NCI-H2227 (cell line): Measurements from ENCODE around the gene RIN2.
A peak's percentile ranks its signal among the peaks of the same experiment; 100 is the strongest.

ENCODE experiments used
- DNase-seq: peaks from one replicate; lab custom pipeline; 2025; ENCODE audit not compliant: unreplicated experiment; lab: John Stamatoyannopoulos, UW

RIN2 gene, protein sequence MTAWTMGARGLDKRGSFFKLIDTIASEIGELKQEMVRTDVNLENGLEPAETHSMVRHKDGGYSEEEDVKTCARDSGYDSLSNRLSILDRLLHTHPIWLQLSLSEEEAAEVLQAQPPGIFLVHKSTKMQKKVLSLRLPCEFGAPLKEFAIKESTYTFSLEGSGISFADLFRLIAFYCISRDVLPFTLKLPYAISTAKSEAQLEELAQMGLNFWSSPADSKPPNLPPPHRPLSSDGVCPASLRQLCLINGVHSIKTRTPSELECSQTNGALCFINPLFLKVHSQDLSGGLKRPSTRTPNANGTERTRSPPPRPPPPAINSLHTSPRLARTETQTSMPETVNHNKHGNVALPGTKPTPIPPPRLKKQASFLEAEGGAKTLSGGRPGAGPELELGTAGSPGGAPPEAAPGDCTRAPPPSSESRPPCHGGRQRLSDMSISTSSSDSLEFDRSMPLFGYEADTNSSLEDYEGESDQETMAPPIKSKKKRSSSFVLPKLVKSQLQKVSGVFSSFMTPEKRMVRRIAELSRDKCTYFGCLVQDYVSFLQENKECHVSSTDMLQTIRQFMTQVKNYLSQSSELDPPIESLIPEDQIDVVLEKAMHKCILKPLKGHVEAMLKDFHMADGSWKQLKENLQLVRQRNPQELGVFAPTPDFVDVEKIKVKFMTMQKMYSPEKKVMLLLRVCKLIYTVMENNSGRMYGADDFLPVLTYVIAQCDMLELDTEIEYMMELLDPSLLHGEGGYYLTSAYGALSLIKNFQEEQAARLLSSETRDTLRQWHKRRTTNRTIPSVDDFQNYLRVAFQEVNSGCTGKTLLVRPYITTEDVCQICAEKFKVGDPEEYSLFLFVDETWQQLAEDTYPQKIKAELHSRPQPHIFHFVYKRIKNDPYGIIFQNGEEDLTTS

DNA sequence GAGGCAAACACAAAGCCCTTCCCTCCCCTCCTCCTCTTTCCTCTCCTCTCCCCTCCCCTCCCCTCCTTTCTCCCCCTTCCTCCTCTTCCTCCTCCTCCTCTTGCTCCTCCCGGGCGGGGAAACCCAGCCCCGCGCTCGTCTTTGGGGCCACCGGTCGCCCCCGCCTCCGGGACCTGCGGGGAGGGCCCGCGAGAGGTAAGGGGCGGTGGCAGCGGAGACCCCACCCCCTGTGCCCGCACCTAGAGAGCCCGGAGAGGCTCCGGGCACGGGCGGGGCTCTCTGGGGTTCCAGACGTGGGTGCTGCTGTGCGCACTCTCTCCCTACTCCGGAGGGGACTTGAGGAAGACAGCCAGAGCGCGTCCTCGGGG lies at the start of gene RIN2:
Gene RIN2 (plus strand): TSS at position 126 of the 368 bp plus-strand sequence. CDS start 131,344 bp downstream, outside the sequence.
- peak; percentile 90 for DNase-seq

DNA sequence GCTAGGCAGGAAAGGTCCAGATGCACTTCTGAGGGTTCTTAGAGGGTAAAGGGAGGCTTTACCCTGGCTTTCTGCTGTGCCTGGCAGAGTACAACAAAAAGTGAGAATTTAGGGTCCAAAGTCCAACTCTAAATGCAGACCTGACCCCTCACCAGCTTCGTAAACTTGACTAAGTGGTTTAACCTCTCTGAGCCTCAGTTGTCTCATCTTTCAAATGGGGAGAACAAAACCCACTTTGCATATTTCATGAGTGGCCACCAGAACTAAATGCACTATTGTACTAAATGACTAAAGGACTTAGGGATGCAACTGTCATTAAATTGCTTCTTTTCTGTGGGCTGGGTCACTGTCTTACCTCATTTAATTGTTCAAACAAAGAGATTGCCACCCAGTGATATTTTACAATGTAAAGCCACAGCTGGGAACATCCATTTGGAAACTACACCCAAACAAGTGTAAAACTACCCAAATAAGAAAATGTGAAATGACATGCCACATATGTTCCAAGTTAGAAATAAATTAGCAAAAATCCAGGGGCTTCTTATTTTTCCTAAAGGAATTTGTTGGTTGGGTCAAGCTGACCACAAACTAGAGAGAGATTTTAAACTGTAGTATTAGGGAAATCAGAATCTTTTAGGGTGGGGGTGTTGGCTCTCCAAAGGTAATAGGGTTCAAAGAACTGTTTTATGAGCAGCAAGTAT lies 48.3 kb upstream of the RIN2 start:
- DNase-seq = no peak

DNA sequence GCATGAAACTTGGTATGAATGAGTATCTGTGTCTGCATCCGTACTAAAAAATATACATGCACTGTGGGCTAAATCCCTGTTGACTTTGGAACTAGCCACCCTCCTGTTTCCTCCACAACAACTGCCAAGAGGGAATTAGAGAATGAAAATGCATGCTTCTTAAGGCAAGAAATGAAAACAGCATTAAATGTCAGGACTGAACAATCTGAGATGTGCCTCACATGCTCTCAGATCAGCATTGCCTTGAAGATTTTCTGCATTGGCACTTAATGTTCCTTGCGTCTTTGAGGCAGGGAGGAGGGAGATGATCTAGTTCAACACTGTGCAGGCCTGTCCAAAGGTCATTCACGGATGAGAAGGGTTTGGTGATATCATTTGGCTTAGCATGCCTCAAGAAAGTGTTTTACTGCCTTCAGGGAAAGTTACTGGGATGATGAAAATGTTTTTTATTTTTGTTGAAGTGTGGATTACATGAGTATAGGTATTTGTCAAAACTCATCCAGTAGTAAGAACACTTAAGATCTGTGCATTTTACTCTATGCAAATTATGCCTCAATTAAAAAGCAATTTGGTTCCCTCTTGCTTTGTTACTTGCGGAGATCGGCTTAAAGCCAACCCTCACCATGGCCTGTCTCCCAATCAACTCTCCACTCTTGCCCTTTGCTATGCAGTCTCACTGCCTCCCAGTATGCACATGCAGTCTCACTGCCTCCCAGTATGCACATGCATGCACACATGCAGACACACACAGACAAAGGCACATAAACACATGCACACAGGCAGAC lies 47.5 kb upstream of the RIN2 start:
- DNase-seq = no peak

DNA sequence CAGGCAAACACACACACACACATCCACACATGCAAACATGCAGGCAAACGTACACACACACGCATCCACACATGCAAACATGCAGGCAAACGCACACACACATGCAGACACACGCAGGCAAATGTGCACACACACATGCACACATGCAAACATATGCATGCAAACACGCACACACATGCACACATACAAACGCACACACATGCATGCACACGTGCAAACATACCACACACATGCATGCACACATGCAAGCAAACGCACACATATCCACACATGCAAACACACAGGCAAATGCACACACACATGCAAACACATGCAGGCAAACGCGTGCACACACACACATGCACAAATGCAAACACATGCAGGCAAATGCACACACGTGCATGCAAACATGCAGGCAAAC lies 46.9 kb upstream of the RIN2 start:
- DNase-seq = no peak

DNA sequence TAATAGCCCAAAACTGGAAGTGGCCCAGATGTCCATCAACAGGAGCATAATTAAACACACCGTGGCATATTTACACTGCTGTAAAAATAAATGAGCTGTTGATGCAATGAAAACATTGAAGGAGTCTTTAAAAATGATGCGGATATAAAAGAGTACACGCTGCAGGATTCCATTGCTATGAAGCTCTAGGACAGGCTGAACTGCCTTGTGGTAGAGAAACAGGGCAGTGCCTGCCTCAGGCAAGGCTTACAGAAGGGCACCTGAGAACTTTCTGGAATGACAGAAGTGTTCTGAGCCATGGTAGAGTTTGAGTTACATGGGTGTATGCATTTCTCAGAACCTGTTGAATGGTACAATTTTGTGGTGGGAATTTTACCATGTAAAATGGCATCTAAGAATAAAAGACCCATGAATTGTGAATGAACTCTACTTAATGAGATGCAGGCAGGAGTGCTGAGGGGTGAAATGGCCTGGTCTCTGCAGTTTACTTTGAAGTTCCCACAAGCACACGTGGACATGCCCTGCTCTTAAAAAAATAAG lies 45.3 kb upstream of the RIN2 start:
- DNase-seq = no peak

DNA sequence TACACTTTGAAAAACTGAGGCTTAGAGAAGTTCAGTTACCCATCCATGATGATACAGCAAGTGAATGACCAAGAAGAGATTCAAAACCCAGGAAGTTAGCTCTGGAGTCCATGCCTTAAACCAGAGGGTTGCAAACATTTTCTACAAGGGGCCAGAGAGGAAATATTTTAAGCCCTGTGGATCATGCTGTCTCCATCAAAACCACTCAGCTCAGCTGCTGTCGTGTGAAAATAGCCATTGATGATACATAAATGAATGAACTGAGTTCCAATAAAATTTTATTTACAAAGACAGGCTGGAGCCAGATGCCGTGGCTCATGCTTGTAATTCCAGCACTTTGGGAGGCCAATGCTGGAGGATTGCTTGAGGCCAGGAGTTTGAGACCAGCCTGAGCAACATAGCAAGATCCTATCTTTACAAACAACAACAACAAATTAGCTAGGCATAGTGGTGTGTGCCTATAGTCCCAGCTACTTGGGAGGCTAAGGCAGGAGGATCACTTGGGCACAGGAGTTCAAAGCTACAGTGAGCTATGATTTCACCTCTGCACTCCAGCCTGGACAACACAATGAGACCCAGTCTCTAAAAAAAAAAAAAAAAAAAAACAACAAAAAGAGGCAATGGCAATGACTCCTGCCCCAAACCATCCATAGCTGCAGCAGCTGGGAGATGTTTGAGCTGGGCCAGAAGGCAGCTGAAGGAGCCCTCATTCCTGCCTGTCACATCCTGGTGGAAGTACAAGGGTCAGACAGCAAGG lies 44.1 kb upstream of the RIN2 start:
- no peak for DNase-seq

DNA sequence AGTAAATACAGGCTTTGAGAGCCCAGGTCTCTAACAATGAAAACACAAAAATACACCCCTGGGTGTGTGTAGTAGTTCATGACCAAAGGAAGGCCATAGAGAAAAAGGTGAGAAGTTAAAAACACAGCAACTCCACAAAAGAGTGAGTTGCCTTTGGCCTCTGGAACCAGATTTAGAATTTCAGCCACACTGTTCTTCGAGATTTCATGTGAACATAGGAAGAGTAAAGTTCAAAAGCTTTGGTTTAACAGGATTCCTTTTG lies 43.5 kb upstream of the RIN2 start:
- DNase-seq = no peak

DNA sequence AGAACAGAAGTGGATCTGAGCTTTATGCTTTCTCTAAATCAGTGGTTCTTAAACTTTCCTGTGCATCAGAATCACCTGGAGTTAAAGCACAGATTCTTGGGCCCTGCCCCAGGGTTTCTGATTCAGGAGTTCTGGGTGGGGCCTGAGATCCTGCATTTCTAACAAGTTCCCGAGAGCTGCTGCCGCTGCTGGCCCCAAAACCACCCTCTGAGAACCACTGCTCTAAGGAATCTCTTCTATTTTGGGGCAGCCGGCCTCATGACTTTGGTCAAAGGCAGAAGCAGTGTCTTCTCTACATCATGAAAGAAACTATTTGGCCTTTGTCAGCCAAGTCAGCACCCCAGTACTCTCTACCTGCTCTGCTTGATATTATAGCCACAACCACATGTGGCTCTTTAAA lies 42.1 kb upstream of the RIN2 start:
- DNase-seq = no peak

DNA sequence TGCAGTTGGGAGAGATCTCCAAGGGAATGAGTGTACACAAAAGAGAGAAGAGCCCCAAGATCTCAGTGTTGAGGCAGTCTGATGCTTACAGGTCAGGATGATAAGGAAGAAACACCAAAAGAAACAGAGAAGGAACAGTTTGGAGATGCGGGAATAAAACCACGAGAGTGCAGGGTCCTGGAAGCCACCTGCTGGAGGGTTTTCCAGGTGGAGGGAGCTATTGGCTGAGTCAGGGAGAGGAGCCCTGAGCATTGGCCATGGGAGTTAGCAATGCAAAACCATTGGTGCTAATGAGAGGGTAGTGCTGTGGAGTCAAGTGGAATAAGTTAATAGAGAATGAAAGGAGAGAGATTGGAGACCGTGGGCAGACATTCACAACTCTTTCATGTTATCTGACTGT lies 39.2 kb upstream of the RIN2 start:
- no peak for DNase-seq

DNA sequence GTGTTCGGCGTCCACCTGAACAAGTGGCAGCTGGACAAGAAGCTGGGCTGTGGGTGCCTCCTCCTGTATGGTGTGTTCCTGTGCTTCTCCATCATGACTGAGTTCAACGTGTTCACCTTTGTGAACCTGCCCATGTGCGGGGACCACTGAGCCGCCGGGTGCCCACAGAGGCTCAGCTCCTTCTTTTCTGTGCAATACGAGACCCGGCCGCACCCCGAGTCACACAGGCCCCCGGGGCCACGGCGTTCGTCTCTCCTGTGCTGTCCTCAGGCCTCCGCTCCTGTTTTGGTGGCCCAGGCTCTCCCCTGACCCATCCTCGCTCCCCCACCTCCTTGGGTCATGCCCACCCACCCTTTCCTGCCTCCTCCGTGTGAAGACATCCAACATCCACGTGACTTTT lies 37.1 kb upstream of the RIN2 start:
- no peak for DNase-seq

DNA sequence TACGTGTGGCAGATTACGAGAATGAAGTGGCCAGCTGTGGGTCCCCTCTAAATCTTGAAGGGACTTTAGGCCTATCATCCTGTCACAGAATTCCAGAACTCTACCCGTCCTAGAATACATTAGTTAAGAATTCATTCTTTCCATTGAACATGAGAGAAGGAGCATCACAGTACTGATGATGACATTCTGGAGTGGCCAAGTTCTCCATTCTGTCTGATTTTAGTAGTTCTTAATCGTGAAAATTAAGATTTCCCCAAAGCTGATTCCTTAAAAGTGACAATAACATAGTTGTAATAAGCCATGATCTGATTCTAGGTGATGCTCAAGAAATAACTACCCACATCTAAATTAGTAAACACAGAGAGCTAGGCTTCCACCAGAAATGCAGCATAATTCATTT lies 35.0 kb upstream of the RIN2 start:
- no peak for DNase-seq

DNA sequence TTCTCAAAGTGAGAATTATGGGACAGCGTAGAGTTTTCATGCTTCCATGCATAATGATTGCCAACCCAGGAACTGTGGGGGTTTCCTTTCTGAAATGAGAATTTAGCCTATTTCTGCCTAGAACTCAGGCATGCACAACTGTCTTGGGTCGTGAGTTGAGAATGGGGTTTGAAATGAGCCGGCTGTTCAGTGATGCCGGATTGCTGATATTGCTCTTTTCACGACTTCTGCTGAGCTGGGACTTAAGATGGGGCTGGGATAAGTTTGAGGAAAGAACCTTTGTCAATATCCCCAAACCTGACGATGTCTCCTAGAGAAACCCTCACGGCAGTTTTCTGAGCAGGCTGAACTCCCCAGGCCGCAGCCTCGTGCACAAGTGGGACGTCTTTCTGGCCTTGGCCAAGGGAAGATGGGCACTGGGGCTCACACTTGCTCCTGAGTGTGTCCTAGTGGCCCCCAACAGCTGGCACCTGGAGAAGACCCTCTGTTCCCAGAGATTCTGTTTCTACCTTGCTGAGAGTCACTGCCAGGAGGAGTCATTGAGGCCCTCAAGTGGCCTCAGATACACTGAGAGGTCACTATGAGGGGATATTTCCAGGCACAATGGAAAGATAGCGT lies 34.1 kb upstream of the RIN2 start:
- no peak for DNase-seq

DNA sequence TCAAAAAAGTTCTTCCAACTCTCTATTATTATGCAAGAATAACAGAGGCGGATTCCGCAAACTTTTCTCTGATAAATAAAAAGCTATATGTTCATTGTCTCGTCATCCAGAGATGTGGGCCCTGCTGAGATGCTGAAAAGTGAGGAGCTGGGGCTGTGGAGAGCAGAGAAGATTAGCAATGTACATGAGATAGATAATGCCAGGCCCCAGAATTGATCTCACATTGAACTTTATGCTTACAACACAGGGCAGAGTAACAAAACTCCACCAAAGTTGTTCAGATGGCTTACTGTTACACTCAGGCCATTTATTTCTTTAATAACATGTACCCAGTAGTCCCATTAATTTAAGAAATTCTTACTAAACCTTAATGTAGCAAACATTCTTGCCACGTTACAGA lies 32.7 kb upstream of the RIN2 start:
- DNase-seq = no peak

DNA sequence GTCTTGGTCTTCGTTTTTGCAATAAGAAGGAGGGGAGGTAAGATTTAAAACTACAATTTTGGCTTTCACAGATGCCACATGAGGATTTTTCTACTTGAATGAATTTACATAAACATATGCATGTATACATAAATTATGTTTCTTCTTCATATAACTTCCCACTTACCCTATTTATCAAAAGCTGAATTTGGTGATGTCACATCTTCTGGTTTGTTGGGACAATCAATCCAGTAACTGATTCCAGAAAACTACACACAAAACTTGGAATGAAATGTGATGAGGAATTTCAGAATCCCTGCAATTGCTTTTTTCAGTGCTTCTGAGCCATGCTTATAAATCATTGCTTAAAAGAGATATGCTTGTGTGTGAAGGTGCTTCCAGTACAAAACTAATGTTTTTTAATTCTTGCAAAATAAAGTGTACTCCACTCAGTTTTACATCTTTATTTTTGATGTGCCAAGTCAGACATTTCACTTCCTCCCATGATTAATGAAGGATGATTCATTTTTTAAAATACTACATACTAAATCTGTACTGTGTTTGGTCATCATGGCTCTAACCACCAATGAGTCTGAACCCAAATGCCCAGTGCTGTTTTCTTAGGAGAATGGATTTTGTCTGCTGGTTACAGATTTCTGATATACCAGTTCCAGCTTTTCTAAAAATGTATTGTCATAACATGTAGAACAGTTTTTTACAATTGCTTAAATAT lies 32.1 kb upstream of the RIN2 start:
- DNase-seq = no peak

DNA sequence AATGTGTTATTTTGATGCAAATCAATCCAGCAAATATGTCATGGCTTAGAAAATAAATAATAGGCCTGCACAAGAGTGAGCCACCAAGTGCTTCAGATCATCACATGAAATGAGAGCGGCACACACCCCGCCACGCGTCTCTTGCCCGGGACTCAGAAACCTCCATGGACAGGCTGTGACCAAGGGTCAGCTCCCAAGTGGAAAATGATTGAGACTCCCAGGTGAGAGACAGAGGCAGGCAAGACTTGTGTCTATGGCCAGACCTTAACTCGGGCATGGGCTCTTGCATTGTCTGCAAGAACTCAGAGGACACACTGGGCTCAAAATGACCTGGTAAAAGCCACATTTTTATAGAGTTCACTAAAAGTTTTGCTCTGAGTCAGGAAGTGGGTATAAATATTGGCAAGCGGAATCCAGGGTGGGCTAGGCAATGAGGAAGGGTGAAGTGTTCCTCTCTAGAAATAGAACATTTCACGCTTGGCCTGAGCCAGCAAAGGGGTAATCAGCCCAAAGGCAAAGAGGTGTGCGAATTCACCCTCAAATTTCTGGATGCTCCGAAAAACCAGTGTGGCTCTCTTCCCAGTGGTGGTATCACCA lies 30.7 kb upstream of the RIN2 start:
- DNase-seq = no peak

DNA sequence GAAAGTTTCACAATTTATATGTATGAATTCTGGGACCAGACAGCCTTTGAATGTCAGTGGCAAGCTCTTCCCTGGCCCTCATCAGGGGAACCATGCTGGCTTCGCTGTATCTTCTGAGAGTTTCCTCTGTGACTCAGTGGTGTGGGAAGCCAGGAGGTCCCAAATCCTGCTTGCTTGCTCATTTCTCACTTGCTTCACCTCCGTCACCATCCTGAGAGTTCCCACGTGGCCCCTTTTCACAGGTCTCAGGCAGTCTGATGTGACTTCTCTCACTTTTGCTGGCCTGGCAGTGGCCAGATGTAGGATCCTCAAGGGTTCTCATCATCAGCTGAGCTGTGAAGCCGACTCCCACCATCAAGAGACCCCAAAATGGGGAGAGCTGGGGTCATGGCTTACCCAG lies 28.4 kb upstream of the RIN2 start:
- DNase-seq = no peak

DNA sequence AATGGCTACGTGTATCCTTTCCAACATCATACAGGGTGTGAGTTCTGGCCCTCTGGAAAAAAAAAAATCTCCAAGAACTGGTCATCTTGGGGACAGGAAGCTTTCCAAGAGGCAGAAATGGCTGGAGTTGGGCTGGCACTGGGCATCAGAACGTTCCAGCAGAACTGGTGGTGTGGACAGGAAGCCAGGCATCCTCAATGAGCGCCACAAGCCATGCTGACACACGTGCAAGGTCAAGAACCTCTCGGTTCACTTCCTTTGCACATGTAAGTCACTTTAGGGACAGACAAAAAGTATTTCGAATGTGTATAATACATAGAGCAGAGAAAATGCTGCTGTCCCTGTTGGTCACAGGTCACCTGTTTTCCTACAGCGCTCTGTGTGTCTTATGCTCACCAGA lies 27.4 kb upstream of the RIN2 start:
- no peak for DNase-seq

DNA sequence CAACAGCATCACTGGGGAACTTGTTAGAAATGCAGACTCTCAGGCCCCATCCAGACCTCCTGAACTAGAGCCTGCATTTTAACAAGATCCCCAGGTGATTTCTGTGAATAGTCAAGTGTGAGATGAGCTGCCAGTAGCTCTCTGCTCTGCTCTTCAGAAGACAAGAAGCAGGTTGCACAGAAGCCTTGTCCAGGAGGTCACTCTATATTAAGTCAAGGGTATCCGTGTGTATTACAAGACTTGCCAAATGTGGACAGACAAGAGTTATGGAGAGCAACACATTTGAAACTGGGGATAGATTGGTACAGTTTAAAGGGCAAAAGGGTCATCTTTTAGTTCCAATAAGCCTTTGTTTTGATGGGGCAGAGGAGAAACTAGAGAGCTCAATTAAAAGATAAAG lies 23.2 kb upstream of the RIN2 start:
- DNase-seq = no peak

DNA sequence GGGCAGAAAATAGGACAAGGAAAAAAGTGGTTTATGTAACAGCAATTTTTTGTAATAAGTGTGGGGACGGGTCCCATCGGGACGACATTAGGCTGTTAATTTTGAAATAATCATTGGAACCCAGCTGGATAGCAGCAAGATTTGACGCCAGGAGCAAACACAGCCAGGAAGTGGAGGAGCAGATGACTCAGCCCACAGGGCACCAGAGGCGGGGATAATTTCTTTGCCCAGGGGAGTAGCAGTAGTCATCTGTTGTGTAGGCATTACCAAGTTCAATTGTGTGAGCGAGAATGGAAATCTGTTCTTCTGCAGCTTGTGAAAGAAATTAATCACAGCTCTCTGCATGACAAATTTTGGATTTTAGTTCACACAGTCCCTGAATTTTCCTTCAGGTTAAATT lies 22.6 kb upstream of the RIN2 start:
- peak; percentile 31 for DNase-seq
